Right kidney (tissue), 1 donor: ENCODE measurements around the gene STEAP1B.

Source experiments
- DNase-seq: peaks from one replicate; pipeline ENCODE4 v3.0.0-alpha.2; 2016

STEAP1B gene

GRCh38 chr7:22400150-22400814 lies 99.7 kb downstream of the STEAP1B start:
- DNase-seq = no peak

GRCh38 chr7:22399546-22399945 lies 100.4 kb downstream of the STEAP1B start:
- DNase-seq = no peak

GRCh38 chr7:22399091-22399490 lies 100.9 kb downstream of the STEAP1B start:
- no peak for DNase-seq

- DNase-seq = no peak
These were observed 102.0 kb downstream of the STEAP1B start for GRCh38 chr7:22397981-22398380.

- no peak for DNase-seq
These were observed 104.8 kb downstream of the STEAP1B start for GRCh38 chr7:22395222-22395621.

- no peak for DNase-seq
These were observed 105.2 kb downstream of the STEAP1B start for GRCh38 chr7:22394739-22395138.

- DNase-seq = no peak
These were observed 105.9 kb downstream of the STEAP1B start for GRCh38 chr7:22393913-22394729.

GRCh38 chr7:22390516-22390915 lies 109.5 kb downstream of the STEAP1B start:
- DNase-seq = no peak

- no peak for DNase-seq
These were observed 110.1 kb downstream of the STEAP1B start for GRCh38 chr7:22389892-22390291.

- no peak for DNase-seq
These were observed 112.4 kb downstream of the STEAP1B start for GRCh38 chr7:22387583-22387982.

GRCh38 chr7:22386865-22387264 lies 113.1 kb downstream of the STEAP1B start:
- no peak for DNase-seq

GRCh38 chr7:22386206-22386858 lies 113.7 kb downstream of the STEAP1B start:
- no peak for DNase-seq

GRCh38 chr7:22385326-22385725 lies 114.7 kb downstream of the STEAP1B start:
- DNase-seq = no peak

- DNase-seq = no peak
These were observed 119.7 kb downstream of the STEAP1B start for GRCh38 chr7:22380333-22380732.

GRCh38 chr7:22378199-22378980 lies 121.6 kb downstream of the STEAP1B start:
- no peak for DNase-seq

- no peak for DNase-seq
These were observed 122.3 kb downstream of the STEAP1B start for GRCh38 chr7:22377703-22378102.

GRCh38 chr7:22375359-22376048 lies 124.5 kb downstream of the STEAP1B start:
- no peak for DNase-seq

GRCh38 chr7:22373911-22374310 lies 126.1 kb downstream of the STEAP1B start:
- no peak for DNase-seq

- no peak for DNase-seq
These were observed 126.6 kb downstream of the STEAP1B start for GRCh38 chr7:22373388-22373787.

GRCh38 chr7:22372863-22373262 lies 127.1 kb downstream of the STEAP1B start:
- no peak for DNase-seq

GRCh38 chr7:22371878-22372277 lies 128.1 kb downstream of the STEAP1B start:
- DNase-seq = no peak
